Epithelial cell of proximal tubule (primary cell): ENCODE measurements around the gene COL20A1. TPM values are rescaled to one million over a fixed set of nuclear protein-coding genes. Genes with fewer than 3 reads are reported as not detected.

Experiments used
- DNase-seq: peaks from one replicate; pipeline ENCODE4 v3.0.0-alpha.2; 2011; ENCODE audit warnings: low read depth
- H3K4me3 ChIP-seq: 2 replicates; pipeline ENCODE4 v1.5.1; 2011; ENCODE audit warnings: low read depth, mild to moderate bottlenecking, low read length
- CTCF ChIP-seq: conservative IDR thresholded peaks from 2 replicates; pipeline ENCODE4 v1.5.1; 2012; ENCODE audit warnings: low read depth, mild to moderate bottlenecking, low read length
- total RNA-seq: library from RNA; depleted of rRNA; stranded (reverse); fragments of >200 nt; gene quantifications from 2 replicates; pipeline ENCODE4 v1.2.3, GENCODE V29; 2015

COL20A1 gene
- total RNA-seq, 1 donor from 2014 or later, result not detected

- TF ChIP-seq CTCF, result no peak
- no peak for DNase-seq
- H3K4me3 ChIP-seq, result no peak overlapping the region
Measured at GRCh38 chr20:63260521-63260920, 32.5 kb upstream of the COL20A1 start.

GRCh38 chr20:63261060-63261794, 31.8 kb upstream of the COL20A1 start:
- TF ChIP-seq CTCF, result no peak
- DNase-seq, result no peak

GRCh38 chr20:63261795-63262528, 31.0 kb upstream of the COL20A1 start:
- no peak for TF ChIP-seq CTCF
- no peak for DNase-seq
- H3K4me3 ChIP-seq, result no peak overlapping the region

More at GRCh38 chr20:63261060-63261794, 31.8 kb upstream of the COL20A1 start:
- H3K4me3 ChIP-seq, result no peak overlapping the region

GRCh38 chr20:63262836-63263235, 30.1 kb upstream of the COL20A1 start:
- H3K4me3 ChIP-seq, result no peak overlapping the region
- no peak for TF ChIP-seq CTCF
- DNase-seq, result no peak

- no peak for DNase-seq
- TF ChIP-seq CTCF, result no peak
- no peak overlapping the region for H3K4me3 ChIP-seq
Measured at GRCh38 chr20:63264000-63264399, 29.0 kb upstream of the COL20A1 start.

GRCh38 chr20:63264519-63264918, 28.5 kb upstream of the COL20A1 start:
- H3K4me3 ChIP-seq, result no peak overlapping the region
- no peak for TF ChIP-seq CTCF
- DNase-seq, result no peak
